Dendritic cell treated with granulocyte-macrophage colony-stimulating factor and Interleukin-4, amounts not matched to agents 40 ng/mL and 50 ng/mL, for 4 days (primary cell): ENCODE results near the gene CD2BP2.
A peak's percentile ranks its signal among the peaks of the same experiment; 100 is the strongest.

ENCODE experiments used
- H3K27ac Mint-ChIP-seq: one replicate; pipeline ENCODE4 v1.8.0; 2022; ENCODE audit warnings: mild to moderate bottlenecking, mixed read lengths
- H3K27me3 Mint-ChIP-seq: one replicate; pipeline ENCODE4 v1.8.0; 2022; ENCODE audit warnings: mild to moderate bottlenecking, mixed read lengths
- H3K36me3 Mint-ChIP-seq: one replicate; pipeline ENCODE4 v1.8.0; 2022; ENCODE audit warnings: low read depth, mixed read lengths
- H3K4me1 Mint-ChIP-seq: one replicate; pipeline ENCODE4 v1.8.0; 2022; ENCODE audit warnings: low read depth, mixed read lengths
- H3K4me3 Mint-ChIP-seq: one replicate; pipeline ENCODE4 v1.8.0; 2022; ENCODE audit warnings: mild to moderate bottlenecking, moderate library complexity, mixed read lengths
- H3K9me3 Mint-ChIP-seq: one replicate; pipeline ENCODE4 v1.8.0; 2022; ENCODE audit warnings: mixed read lengths
- intact Hi-C: fragments of 100-400 bp; cut with micrococcal nuclease; formaldehyde crosslinking; loops from one replicate; pipeline ENCODE4 v1.15.0; 2022

CD2BP2 gene

GRCh38 chr16:30358990-30359870 lies 4.1 kb upstream of the CD2BP2 start:
- Mint-ChIP-seq H3K27me3 (no peaks in the 10 kb centered on the region), H3K36me3 (peaks cover 100% of the 10 kb centered on the region), H3K9me3 (no peaks in the 10 kb centered on the region), H3K4me3 (no peak overlapping the region), H3K27ac (no peak overlapping the region), H3K4me1 (peaks cover 57% of the 10 kb centered on the region)
- intact Hi-C loops: no loop called here

GRCh38 chr16:30358577-30358936 lies 3.4 kb upstream of the CD2BP2 start:
- Mint-ChIP-seq H3K9me3 (no peaks in the 10 kb centered on the region), H3K27me3 (no peaks in the 10 kb centered on the region), H3K27ac (no peak overlapping the region), H3K4me3 (no peak overlapping the region), H3K4me1 (peaks cover 64% of the 10 kb centered on the region), H3K36me3 (peaks cover 100% of the 10 kb centered on the region)
- intact Hi-C loops: no loop called here

- no peak overlapping the region for H3K4me3 Mint-ChIP-seq
- peaks cover 66% of the 10 kb centered on the region for H3K4me1 Mint-ChIP-seq
- intact Hi-C loops: no loop called here
- no peaks in the 10 kb centered on the region for H3K9me3 Mint-ChIP-seq
- peak overlapping the region; percentile 21 for H3K27ac Mint-ChIP-seq
- peaks cover 100% of the 10 kb centered on the region for H3K36me3 Mint-ChIP-seq
- H3K27me3 Mint-ChIP-seq: no peaks in the 10 kb centered on the region
Observed at GRCh38 chr16:30357715-30358576, 2.8 kb upstream of the CD2BP2 start.

- peaks cover 61% of the 10 kb centered on the region for H3K4me1 Mint-ChIP-seq
- H3K27ac Mint-ChIP-seq: peak overlapping the region; percentile 99
- H3K27me3 Mint-ChIP-seq: no peaks in the 10 kb centered on the region
- intact Hi-C loops: no loop called here
- no peaks in the 10 kb centered on the region for H3K9me3 Mint-ChIP-seq
- peaks cover 100% of the 10 kb centered on the region for H3K36me3 Mint-ChIP-seq
- H3K4me3 Mint-ChIP-seq: no peak overlapping the region
Observed at GRCh38 chr16:30357085-30357714, 2.1 kb upstream of the CD2BP2 start.

GRCh38 chr16:30356401-30357084 lies 1.4 kb upstream of the CD2BP2 start:
- Mint-ChIP-seq H3K4me3 (peak overlapping the region; percentile 95), H3K4me1 (peaks cover 60% of the 10 kb centered on the region), H3K27ac (peak overlapping the region; percentile 99), H3K27me3 (no peaks in the 10 kb centered on the region), H3K36me3 (peaks cover 100% of the 10 kb centered on the region), H3K9me3 (no peaks in the 10 kb centered on the region)
- intact Hi-C loops: no loop called here

- Mint-ChIP-seq H3K4me3 (peak overlapping the region; percentile 95), H3K27me3 (no peaks in the 10 kb centered on the region), H3K36me3 (peaks cover 100% of the 10 kb centered on the region), H3K9me3 (no peaks in the 10 kb centered on the region), H3K4me1 (peaks cover 57% of the 10 kb centered on the region), H3K27ac (peak overlapping the region; percentile 99)
- intact Hi-C loops: loop anchor here (2.0 kb wide), 3 partner anchors 15 to 171 kb away; partner anchors contain the start of genes TBC1D10B and ZNF768
Observed at GRCh38 chr16:30355954-30356308, 823 bp upstream of the CD2BP2 start.

GRCh38 chr16:30354423-30355143 lies 525 bp downstream of the CD2BP2 start:
- no peaks in the 10 kb centered on the region for H3K27me3 Mint-ChIP-seq
- H3K4me3 Mint-ChIP-seq: peak overlapping the region; percentile 95
- intact Hi-C loops: loop anchor here (2.0 to 5.0 kb wide), 4 partner anchors 16 to 172 kb away; partner anchors contain the start of genes TBC1D10B, ZNF768 and ZNF771
- no peaks in the 10 kb centered on the region for H3K9me3 Mint-ChIP-seq
- H3K4me1 Mint-ChIP-seq: peaks cover 51% of the 10 kb centered on the region
- peaks cover 100% of the 10 kb centered on the region for H3K36me3 Mint-ChIP-seq
- peak overlapping the region; percentile 99 for H3K27ac Mint-ChIP-seq

GRCh38 chr16:30353438-30354129 lies 1.5 kb downstream of the CD2BP2 start:
- H3K27me3 Mint-ChIP-seq: no peaks in the 10 kb centered on the region
- H3K36me3 Mint-ChIP-seq: peaks cover 99% of the 10 kb centered on the region
- peak overlapping the region; percentile 99 for H3K27ac Mint-ChIP-seq
- peak overlapping the region; percentile 95 for H3K4me3 Mint-ChIP-seq
- peaks cover 51% of the 10 kb centered on the region for H3K4me1 Mint-ChIP-seq
- H3K9me3 Mint-ChIP-seq: no peaks in the 10 kb centered on the region
- intact Hi-C loops: loop anchor here (2.0 to 5.0 kb wide), 4 partner anchors 17 to 173 kb away; partner anchors contain the start of genes TBC1D10B, ZNF768 and ZNF771

- Mint-ChIP-seq H3K36me3 (peaks cover 91% of the 10 kb centered on the region), H3K4me3 (no peak overlapping the region), H3K27me3 (no peaks in the 10 kb centered on the region), H3K27ac (no peak overlapping the region), H3K9me3 (no peaks in the 10 kb centered on the region), H3K4me1 (peaks cover 46% of the 10 kb centered on the region)
- intact Hi-C loops: loop anchor here (5.0 kb wide), 1 partner anchor 55 kb away; the partner anchor contains the start of gene ZNF771
Observed at GRCh38 chr16:30352488-30353401, 2.4 kb downstream of the CD2BP2 start.

- intact Hi-C loops: loop anchor here (5.0 kb wide), 1 partner anchor 55 kb away; the partner anchor contains the start of gene ZNF771
- Mint-ChIP-seq H3K27me3 (no peaks in the 10 kb centered on the region), H3K36me3 (peaks cover 81% of the 10 kb centered on the region), H3K27ac (no peak overlapping the region), H3K9me3 (no peaks in the 10 kb centered on the region), H3K4me3 (no peak overlapping the region), H3K4me1 (peaks cover 37% of the 10 kb centered on the region)
Observed at GRCh38 chr16:30351586-30352419, 3.3 kb downstream of the CD2BP2 start.

GRCh38 chr16:30351001-30351441 lies 4.1 kb downstream of the CD2BP2 start:
- Mint-ChIP-seq H3K4me1 (peaks cover 29% of the 10 kb centered on the region), H3K9me3 (no peaks in the 10 kb centered on the region), H3K27ac (no peak overlapping the region), H3K36me3 (peaks cover 73% of the 10 kb centered on the region), H3K4me3 (no peak overlapping the region), H3K27me3 (no peaks in the 10 kb centered on the region)
- intact Hi-C loops: loop anchor here (5.0 kb wide), 1 partner anchor 56 kb away; the partner anchor contains the start of gene ZNF771
